NK-92 treated with Interleukin-12 subunit alpha and Interleukin-12 subunit beta, amount 100 ng/mL, for 24 hours (cell line): ENCODE data around the gene SLFN11.
A peak's percentile ranks its signal among the peaks of the same experiment; 100 is the strongest.
"Not testable (repeated sequence)": the region's sequence is repeated elsewhere in the genome, so short reads cannot be mapped to it uniquely, and the experiment has no call there.

Source experiments
- DNase-seq: peaks from one replicate; lab custom pipeline; 2025; lab: John Stamatoyannopoulos, UW

SLFN11 gene

DNA sequence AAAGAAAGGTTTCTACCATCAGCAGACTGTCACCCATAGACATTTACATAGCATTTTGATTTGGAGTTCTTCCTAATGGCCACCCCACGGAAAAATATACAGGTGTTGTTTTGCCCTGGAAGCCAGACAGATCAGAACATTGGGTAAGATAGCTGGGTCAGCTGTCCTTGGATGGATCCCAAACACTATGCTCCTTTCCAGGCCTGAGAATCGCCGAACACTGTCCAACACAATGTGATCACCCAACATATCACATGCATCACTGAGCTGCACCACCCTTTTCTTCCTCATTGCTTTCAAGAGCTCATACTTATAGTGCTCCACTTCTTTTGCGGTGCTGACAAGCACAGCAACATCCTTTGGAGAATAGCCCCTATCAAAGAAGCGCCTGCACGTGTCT lies 21.1 kb downstream of the SLFN11 start:
- no peak for DNase-seq

DNA sequence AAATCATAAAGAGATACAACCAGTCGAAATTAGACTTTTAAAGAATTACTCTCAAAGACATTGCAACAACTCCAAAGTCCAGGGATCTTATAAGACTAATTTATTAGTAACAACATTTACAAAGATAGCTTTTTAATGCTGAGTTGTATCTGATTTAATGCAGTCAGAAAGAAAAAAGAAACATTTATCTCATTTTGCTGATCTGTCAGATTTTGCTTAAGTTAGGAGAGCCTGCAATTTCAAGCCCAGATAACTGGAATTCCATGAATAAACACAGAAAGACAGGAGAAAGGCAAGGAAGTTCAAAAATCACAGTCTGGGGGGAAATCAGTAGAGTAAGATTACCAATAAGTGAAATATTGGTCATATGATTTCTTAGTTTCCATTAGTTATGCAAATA lies 22.9 kb downstream of the SLFN11 start:
- no peak for DNase-seq

DNA sequence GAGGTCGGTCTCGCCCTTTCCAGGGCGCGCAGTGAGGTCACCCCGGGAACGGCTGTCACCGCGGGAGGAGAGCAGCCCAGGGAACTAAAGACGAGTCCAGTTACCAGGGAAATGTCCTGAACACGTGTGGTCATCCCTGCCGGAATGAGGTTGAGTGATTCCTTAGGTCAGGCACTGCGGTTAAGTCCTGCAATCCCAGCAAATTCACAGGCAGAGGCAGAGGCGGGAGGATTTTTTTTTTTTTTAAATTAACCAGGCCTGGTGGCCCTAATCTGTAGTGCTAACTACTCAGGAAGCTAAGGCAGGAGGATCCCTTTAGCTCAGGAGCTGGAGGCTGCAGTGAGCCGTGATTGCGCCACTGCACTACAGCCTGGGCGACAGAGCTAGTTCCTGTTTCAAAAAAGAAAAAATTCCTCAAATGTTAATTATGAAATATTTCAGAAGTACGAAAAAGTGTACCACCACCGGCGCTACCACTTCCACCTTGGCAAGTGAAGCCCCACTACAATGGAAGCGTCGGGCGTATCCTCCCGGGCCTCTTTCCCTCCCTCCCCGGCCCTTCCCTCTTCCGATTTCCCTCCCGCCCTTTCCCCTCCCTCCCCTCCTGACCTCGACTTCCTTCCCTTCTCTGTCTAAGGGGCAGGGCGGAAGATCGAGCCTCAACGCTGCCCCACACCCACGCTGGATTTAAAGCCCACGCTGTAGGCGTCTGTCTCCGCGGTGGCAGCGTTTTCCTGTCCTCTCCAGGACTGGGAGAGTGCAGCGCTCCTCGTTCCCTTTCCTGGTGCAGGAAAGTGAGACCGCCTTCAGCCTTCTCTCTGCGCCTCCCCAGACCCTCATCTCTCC lies 27.3 kb downstream of the SLFN11 start:
- no peak for DNase-seq

DNA sequence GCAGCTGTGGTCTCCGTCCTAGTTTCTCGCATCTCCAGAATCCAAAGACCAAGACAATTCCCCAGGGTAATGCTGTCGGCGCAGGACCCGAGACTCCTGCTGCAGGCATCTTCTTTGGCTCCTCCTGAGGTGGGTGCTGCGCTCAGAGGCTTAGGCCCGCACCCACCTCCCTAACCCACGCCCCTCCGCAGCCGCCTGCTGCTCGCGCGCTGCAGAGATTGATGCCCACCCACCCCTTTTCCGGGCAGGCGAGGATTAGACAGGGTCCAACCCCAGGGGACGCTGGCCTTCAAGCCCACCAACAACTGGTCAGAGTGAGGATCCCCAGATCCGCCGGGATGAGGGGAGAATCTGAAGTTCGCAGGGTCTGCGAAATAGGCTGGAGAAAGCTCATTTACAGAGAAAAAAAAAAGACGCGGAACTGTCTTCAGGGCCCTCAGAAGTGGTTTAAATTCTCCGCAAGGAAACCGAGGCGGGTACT lies 27.9 kb downstream of the SLFN11 start:
- no peak for DNase-seq

DNA sequence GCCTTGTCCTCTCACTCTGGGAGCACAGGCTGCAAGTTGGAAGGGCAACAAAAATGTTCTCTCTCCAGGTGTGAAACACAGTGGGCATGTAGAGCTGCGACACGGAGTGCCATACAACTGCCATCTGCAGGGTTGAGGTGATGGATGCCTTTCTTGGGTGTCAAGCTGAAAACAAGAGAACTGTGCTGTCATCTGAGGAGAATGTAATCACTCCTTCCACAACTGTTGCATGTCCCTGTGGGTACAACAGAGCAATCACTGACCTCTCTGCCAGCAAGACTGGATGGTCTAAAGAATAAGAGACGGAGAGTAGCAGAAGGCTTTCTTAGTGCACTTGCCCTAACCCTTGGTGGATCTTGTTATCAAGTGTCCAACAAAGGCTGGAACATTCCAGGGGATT lies 29.2 kb downstream of the SLFN11 start:
- no peak for DNase-seq

DNA sequence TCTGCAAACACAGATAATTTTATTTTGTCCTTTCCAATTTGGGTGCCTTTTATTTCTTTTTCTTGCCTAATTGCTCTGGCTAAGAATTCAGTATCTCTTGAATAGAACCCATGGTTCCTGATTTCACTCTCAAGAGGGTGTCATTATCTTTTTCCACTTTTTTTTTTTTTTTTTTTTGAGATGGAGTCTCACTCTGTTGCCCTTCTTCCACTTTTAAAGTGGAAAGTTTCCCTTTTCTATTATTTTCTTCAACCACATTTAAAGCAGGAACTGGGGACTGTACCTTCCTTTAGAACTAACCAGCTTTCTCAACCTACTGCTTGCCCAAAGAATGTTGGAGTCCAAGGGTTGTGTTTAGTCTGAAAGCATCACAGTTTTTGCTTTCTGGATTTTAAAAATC lies 31.1 kb downstream of the SLFN11 start:
- DNase-seq, result no peak

DNA sequence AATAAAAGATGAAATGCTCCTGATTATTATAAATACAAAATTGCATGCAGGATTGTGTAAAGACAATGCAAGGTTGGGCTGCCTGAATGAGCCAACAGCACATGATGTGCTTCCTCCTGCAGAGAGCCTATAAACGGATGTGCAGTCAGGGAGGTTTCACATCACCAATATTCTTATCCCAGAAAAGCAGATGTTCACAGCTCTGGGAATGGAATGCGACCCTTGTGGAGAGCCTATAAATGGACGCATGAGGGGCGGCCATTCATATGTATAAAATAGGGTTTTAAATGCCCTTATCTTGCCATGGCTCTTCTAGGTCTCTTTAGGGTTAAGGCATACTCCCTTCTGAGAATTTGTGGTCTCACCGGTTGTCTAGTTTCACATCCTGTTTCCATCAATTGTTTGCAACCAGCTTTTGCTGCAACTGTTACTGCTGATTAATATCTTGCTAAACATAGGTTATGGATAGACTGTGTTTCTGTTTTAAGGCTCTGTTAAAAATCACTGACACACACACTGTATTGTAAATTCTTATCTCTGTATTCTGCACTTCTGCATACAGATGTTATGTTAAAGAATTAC lies 31.9 kb downstream of the SLFN11 start:
- peak; percentile 32 for DNase-seq

DNA sequence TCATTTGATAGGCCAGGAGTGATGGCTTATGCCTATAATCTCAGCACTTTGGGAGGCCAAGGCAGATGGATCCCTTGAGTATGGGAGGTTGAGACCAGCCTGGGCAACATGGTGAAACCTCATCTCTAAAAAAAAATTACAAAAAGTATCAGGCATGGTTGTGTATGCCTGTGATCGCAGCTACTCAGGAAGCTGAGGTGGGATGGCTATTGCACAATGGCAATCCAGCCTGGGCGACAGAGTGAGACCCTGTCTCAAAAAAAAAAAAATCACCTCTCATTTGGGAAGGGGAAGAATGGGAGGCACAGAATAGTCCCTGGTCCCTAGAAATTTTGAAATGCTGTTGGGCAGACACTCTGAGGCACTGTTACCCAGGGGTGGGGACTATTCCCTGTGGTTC lies 35.2 kb downstream of the SLFN11 start:
- no peak for DNase-seq

DNA sequence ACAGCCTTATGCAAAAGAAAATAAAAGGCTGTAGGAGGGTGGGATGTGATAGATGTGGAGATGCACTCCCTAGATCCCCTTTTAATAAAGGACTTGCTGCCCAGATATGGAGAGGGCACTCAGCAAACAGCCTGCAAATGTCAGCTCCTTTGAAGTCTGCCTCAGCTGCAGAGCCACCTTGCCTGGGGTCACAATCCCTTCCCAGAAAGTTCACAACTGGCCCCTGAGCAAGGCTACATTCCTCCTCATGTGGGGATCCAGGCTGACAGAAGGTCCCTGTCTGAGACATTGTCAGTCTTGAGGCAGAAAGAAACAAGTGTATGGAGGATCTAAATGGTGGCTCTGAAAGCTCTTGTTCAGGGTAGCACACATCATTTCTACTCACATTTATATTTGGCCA lies 36.1 kb downstream of the SLFN11 start:
- no peak for DNase-seq

DNA sequence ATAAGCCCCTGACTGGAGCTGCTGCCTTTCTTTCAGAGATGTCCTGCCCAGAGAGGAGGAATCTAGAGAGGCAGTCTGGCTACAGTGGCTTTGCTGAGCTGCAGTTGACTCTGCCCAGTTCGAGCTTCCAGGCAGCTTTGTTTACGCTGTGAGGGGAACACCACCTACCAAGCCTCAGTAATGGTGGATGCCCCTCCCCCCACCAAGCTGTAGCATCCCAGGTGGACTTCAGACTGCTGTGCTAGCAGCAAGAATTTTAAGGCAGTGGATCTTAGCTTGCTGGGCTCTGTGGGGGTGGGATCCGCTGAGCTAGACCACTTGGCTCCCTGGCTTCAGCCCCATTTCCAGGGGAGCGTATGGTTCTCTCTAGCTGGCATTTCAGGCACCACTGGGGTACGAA lies 39.8 kb downstream of the SLFN11 start:
- not testable (repeated sequence) for DNase-seq

DNA sequence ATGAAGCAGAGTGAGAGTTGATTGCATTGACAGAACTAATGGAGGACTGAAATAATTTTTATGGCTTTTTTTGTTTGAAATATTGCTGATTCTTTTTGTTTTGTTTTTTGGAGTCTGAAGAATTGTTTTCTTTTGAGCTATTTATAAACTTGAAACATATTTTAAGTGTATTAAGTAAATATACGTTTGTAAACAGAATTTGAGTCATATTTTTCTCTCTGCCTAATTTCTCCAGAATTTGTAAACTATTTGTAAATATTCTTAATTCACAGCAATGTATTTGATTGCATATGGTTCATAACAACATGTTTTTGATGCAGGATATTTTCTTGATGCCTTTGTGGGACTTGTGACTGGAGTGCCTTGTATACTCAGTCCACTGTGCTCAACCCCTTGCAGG lies 50.7 kb downstream of the SLFN11 start:
- DNase-seq, result no peak

DNA sequence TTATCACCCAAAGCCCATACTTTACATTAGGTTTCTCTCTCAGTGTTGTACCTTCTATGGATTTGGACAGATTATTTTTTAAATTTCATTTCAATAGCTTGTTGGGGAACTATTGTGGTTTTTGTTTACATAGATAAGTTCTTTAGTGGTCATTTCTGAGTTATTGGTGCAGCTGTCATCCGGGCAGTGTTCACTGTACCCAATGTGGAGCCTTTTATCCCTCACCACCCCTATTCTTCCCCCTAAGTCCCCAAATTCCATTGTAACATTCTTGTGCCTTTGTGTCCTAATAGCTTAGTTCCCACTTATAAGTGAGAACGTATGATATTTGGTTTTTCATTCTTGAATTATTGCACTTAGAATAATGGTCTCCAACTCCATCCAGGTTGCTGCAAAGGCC lies 57.5 kb downstream of the SLFN11 start:
- DNase-seq, result no peak

DNA sequence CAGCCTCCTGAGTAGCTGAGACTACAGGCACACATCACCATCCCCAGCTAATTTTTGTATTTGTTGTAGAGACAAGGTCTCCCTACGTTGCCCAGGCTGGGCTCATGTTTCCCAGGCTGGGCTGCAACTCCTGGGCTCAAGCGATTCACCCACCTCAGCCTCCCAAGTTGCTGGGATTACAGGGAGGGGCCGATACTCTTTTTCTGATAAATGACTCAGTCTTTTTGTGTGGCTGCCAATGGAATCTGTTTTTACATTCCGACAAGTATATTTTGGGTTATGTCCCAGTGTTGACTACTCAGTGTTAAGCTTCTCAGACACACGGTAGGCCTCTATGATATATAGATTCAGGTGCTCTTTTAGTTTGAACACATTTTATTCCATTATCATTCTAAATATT lies 58.1 kb downstream of the SLFN11 start:
- no peak for DNase-seq

DNA sequence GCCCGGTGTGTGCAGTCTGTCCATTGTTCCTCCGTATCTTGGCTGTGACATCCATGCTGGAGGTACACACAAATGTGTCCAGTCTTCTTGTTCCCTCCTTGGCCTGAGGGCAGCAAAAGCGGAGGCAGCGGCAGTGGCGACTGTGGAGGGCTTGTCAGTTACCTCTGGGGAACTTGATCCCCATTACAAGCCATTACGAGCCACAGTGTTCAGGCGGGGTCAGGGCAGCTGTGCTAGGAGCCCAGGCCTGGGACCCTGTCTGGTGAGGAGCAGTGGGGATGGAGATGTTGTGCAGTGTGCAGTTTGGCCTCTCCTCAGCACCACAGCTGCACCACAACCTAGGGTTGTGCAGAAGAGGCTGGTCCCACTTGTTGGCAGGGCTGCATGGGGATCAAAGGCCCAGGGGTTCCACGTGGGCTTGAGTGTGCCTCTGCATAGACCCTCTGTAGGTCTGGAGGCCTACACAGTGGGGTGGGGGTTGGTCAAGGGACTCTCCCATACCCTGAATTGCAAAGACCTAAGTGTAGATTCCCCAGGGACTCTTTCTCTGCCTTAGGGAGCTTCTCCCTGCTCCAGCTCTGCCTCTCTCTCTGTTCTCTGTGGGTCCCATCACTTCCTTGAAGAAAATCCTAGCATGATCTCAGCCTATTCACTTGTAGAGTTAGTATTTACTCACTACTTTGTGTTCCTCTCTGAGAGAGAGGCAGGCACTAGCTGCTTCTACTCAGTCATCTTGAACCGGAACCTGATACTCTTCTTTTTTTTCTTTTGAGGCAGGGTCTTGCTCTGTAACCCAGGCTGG lies 58.8 kb downstream of the SLFN11 start:
- no peak for DNase-seq

DNA sequence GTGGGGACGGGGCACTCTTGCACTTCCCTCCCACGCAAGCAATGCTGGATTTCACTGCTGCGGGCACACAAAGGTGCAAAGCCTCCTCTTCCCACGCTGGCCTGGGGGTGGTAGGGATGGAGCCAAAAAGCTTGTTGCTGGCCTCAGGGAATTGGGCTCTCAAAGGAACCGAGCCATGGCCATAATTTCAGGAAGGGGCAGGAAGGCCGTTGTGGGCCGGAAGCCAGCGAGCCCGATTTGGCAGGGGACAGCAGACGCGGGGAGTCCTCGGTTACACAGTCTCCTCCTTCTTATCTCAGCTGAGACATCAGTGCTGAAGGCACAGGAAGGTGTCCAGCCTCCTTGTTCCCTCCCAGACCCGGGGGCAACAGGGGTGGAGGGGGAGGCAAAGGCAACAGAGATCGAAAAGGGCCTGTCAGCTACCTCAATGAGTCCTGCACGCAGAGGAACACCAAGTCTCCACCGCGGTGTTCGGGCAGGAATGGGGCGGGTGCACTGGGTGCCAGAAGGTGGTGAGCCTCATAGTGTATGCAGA lies 59.5 kb downstream of the SLFN11 start:
- DNase-seq, result no peak

DNA sequence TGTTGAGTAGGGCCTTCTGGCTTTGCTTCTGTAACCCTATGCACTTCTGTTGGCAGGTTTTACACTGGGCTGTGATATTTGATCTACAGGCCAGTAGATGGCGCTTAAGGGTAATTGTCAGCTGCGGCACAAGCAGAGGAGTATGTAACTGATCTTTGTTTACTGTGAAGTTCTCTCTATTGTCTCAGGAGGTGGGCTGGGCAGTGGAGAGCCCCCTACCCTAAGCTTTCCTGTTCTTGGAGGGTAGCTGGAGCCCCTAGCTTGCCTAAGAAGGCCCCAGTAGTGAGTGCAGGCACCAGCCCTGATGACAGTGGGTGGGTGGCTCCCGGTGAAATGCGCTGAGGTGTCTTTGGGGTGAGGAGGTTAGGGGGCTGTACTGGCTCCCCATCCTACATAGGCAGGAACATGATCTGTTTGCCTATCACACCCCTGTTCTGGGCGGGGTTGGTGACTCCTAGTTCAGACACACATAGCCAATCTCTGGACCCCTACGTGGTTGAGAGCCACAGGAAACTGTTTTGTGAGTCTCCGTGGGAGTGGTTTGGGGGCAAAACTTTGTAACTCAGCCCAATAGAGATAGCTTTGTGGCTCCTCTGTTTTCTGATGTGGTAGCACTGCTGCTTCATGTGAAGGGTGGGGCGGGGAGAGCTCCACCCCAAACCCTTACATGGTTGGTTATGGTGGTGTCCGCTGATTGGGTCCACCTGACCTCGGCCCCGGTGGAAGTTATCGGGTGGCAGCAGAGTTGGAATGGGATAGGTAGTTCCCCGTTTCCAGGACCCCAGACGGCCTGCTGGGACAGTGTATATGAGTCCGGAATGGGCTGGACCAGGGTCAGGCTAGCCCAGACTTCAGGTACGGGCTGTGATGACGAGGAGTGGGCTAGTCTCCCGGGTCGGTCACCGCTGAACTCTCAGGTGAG lies 60.4 kb downstream of the SLFN11 start:
- peak; percentile 76 for DNase-seq

DNA sequence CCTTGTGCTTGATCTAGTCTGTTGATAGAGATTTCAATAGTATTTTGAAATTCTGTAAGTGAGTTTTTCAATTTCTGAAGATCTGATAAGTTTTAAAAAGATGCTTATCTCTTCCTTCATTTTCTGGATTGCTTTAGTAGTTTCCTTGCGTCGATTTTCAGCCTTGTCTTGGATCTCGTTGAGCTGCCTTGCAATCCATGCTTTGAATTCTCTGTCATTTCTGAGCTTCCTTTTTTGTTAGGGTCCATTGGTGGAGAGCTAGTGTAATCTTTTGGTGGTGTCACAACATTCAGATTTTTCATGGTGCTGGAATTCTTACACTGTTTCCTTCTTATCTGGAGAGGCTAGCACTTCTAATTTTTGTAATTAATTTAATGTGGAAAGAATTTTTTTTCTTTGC lies 61.1 kb downstream of the SLFN11 start:
- DNase-seq, result no peak

DNA sequence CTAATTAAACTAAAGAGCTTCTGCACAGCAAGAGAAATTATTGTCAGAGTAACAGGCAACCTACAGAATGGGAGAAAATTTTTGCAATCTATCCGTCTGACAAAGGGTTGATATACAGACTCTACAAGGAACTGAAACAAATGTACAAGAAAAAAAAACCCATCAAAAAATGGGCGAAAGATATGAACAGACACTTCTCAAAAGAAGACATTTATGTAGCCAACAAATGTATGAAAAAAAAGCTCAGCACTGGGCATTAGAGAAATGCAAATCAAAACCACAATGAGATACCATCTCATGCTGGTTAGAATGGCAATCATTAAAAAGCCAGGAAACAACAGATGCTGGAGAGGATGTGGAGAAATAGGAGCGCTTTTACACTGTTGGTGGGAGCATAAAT lies 64.1 kb downstream of the SLFN11 start:
- not testable (repeated sequence) for DNase-seq
